Ishikawa (cell line): ENCODE results near the gene NGDN.

Experiments
- CEBPB ChIP-seq: IDR thresholded peaks from 2 replicates; pipeline ENCODE4 v1.6.1; 2012
- EGR1 ChIP-seq: IDR thresholded peaks from 2 replicates; pipeline ENCODE4 v1.6.1; 2012
- EP300 ChIP-seq: IDR thresholded peaks from 2 replicates; pipeline ENCODE4 v1.6.1; 2012; ENCODE audit warnings: borderline replicate concordance
- NFIC ChIP-seq: IDR thresholded peaks from 2 replicates; pipeline ENCODE4 v1.6.1; 2012
- RAD21 ChIP-seq: IDR thresholded peaks from 2 replicates; pipeline ENCODE4 v1.6.1; 2012; ENCODE audit warnings: low read depth
- TAF1 ChIP-seq: IDR thresholded peaks from 2 replicates; pipeline ENCODE4 v1.6.1; 2012; ENCODE audit warnings: low read depth, mild to moderate bottlenecking
- TEAD4 ChIP-seq: IDR thresholded peaks from 2 replicates; pipeline ENCODE4 v1.6.1; 2012
- YY1 ChIP-seq: IDR thresholded peaks from 2 replicates; pipeline ENCODE4 v1.6.1; 2012; ENCODE audit warnings: low read depth
- TF ChIP-seq, protein P1 (sequence below): IDR thresholded peaks from 2 replicates; pipeline ENCODE4 v1.6.1; 2012
- TF ChIP-seq, protein P2 (sequence below): IDR thresholded peaks from 2 replicates; pipeline ENCODE4 v1.6.1; 2012

DNA sequence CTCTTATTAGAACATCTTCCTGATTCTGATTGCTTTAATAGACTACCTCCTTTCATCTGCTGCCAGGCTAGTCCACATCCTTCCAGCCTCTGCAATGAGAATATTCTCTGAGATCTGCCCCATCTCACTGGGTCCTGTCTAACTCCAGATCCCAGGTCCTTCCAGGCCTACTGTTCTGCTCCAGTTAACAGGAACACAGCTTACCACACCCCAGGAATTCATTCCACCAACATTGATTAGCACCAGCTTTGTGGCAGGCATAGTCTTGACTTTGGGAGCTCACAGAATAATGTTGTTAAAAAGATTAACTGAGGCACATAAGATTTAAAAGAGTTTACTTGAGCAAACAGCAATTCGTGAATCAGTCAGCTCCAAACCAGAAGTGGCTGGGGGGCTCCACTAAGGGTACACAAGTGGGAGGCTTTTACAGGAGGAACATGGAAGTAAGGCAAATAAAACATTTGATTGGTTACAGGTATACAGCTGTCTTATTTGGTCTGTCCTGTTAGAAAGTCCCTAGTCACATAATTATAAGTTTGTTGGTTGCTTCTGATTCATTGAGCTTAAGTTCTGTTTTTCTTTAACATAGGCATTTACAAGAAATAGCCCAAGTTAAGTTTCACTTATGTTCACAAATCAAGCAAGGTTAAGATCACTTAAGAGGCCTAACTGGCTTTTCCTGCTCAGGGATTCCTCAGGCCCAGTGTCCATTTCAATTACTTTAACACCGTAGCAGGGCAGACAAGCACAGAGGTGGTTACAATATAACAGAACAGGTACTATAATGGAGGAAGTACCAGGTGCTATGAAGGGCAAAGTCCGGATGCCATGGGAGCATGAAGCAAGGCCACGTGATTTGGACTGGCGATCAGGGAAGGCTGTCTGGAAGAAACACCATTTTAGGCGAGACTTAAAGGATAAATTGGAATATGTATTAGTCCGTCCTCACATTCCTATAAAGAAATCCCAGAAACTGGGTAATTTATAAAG, 21.8 kb upstream of the NGDN start:
- TF ChIP-seq CEBPB: no peak
- TF ChIP-seq, protein P1, sequence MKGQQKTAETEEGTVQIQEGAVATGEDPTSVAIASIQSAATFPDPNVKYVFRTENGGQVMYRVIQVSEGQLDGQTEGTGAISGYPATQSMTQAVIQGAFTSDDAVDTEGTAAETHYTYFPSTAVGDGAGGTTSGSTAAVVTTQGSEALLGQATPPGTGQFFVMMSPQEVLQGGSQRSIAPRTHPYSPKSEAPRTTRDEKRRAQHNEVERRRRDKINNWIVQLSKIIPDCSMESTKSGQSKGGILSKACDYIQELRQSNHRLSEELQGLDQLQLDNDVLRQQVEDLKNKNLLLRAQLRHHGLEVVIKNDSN: no peak
- no peak for TF ChIP-seq TEAD4
- no peak for TF ChIP-seq YY1
- TF ChIP-seq TAF1: no peak
- TF ChIP-seq NFIC: no peak
- TF ChIP-seq, protein P2, sequence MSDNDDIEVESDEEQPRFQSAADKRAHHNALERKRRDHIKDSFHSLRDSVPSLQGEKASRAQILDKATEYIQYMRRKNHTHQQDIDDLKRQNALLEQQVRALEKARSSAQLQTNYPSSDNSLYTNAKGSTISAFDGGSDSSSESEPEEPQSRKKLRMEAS: no peak
- no peak for TF ChIP-seq EP300
- no peak for TF ChIP-seq RAD21
- TF ChIP-seq EGR1: no peak
